IMR-90 (cell line): Measurements from ENCODE around the gene CYP26B1. TPM values are rescaled to one million over a fixed set of nuclear protein-coding genes. Genes with fewer than 3 reads are reported as not detected.

ENCODE experiments used
- ATAC-seq: fragments of 200-7000 bp; cut with Tn5 transposase; 2 replicates; pipeline ENCODE4 v1.9.1; 2020; ENCODE audit warnings: low read depth, mild to moderate bottlenecking, moderate library complexity
- BruUV-seq: library from RNA; stranded (reverse); fragments of 400-500 nt; replicated peaks from 2 replicates; lab custom pipeline; 2021; lab: Mats Ljungman, UMichigan
- CTCF ChIA-PET: fragments of 300-600 bp; formaldehyde crosslinking; extraction: SDS; loops from one replicate; lab custom pipeline; 2021; ENCODE audit warnings: antibody characterized with exemption; lab: Yijun Ruan, JAX
- POLR2A ChIA-PET: fragments of 300-600 bp; sonication (Branson Sonifier 250); formaldehyde crosslinking; loops from one replicate; lab custom pipeline; 2022; ENCODE audit warnings: antibody characterized with exemption; ENCODE audit not compliant: unreplicated experiment; lab: Charles Lee
- DNase-seq: peaks from one replicate; pipeline ENCODE4 v3.0.0; 2013
- H2AFZ ChIP-seq: replicated peaks from 2 replicates; pipeline ENCODE3; 2013; ENCODE audit warnings: low read length, mild to moderate bottlenecking; ENCODE audit not compliant: poor library complexity
- H2AK5ac ChIP-seq: 2 replicates; pipeline ENCODE4 v1.6.1; 2013; ENCODE audit warnings: low read depth, low read length, inconsistent platforms
- H2AK9ac ChIP-seq: replicated peaks from 2 replicates; pipeline ENCODE3; 2013; ENCODE audit warnings: mild to moderate bottlenecking, low read depth, low read length, moderate library complexity; ENCODE audit not compliant: poor library complexity
- H2BK120ac ChIP-seq: 2 replicates; pipeline ENCODE4 v1.6.1; 2013; ENCODE audit warnings: low read depth, low read length, inconsistent platforms
- H2BK15ac ChIP-seq: 3 replicates; pipeline ENCODE4 v1.6.1; 2013; ENCODE audit warnings: low read depth, low read length, inconsistent platforms
- H2BK20ac ChIP-seq: 2 replicates; pipeline ENCODE4 v1.6.1; 2013; ENCODE audit warnings: low read depth, mild to moderate bottlenecking, inconsistent platforms, low read length, moderate library complexity
- H2BK5ac ChIP-seq: 2 replicates; pipeline ENCODE4 v1.6.1; 2013; ENCODE audit warnings: mild to moderate bottlenecking, low read depth, low read length, inconsistent platforms; ENCODE audit not compliant: poor library complexity, severe bottlenecking
- H3K14ac ChIP-seq: replicated peaks from 2 replicates; pipeline ENCODE4 v1.6.1; 2013; ENCODE audit warnings: low read depth, low read length, inconsistent platforms
- H3K18ac ChIP-seq: 2 replicates; pipeline ENCODE4 v1.6.1; 2013; ENCODE audit warnings: low read depth, low read length, control low read depth
- H3K23ac ChIP-seq: 2 replicates; pipeline ENCODE4 v1.6.1; 2013; ENCODE audit warnings: low read depth, low read length, inconsistent platforms
- H3K27ac ChIP-seq: 2 replicates; pipeline ENCODE4 v1.5.1; 2013; ENCODE audit warnings: mild to moderate bottlenecking, control low read depth, low read length; ENCODE audit not compliant: insufficient read depth
- H3K27me3 ChIP-seq: 2 replicates; pipeline ENCODE4 v1.6.1; 2013; ENCODE audit warnings: low read length; ENCODE audit not compliant: control insufficient read depth, insufficient read depth
- H3K36me3 ChIP-seq: 2 replicates; pipeline ENCODE4 v1.6.1; 2013; ENCODE audit warnings: low read length, mixed read lengths; ENCODE audit not compliant: control insufficient read depth, insufficient read depth
- H3K4ac ChIP-seq: 2 replicates; pipeline ENCODE4 v1.6.1; 2013; ENCODE audit warnings: low read depth, low read length, inconsistent platforms
- H3K4me1 ChIP-seq: 2 replicates; pipeline ENCODE4 v1.6.1; 2013; ENCODE audit warnings: low read length, mixed read lengths; ENCODE audit not compliant: control insufficient read depth, insufficient read depth
- H3K4me2 ChIP-seq: 2 replicates; pipeline ENCODE4 v1.6.1; 2013; ENCODE audit warnings: low read depth, mild to moderate bottlenecking, control low read depth, low read length, moderate library complexity
- H3K4me3 ChIP-seq: 2 replicates; pipeline ENCODE4 v1.5.1; 2013; ENCODE audit warnings: low read depth, mild to moderate bottlenecking, control low read depth, low read length, moderate library complexity; ENCODE audit not compliant: insufficient read depth
- H3K56ac ChIP-seq: 2 replicates; pipeline ENCODE4 v1.6.1; 2013; ENCODE audit warnings: low read length, inconsistent platforms; ENCODE audit not compliant: insufficient read depth; ENCODE audit errors: extremely low read depth
- H3K79me1 ChIP-seq, 2 experiments: 2 replicates each; pipeline ENCODE4 v1.6.1; 2013; ENCODE audit warnings: low read length in 2 of 2, inconsistent platforms in 1 of 2, low read depth in 1 of 2
- H3K9ac ChIP-seq: 2 replicates; pipeline ENCODE4 v1.6.1; 2013; ENCODE audit warnings: low read depth, low read length, control low read depth
- H3K9me1 ChIP-seq: 2 replicates; pipeline ENCODE4 v1.6.1; 2013; ENCODE audit warnings: low read length, inconsistent platforms; ENCODE audit not compliant: insufficient read depth
- H3K9me3 ChIP-seq: 2 replicates; pipeline ENCODE4 v1.6.1; 2013; ENCODE audit warnings: low read length; ENCODE audit not compliant: control insufficient read depth, insufficient read depth
- H4K20me1 ChIP-seq: 2 replicates; pipeline ENCODE4 v1.6.1; 2013; ENCODE audit warnings: low read length, inconsistent platforms; ENCODE audit not compliant: insufficient read depth
- H4K5ac ChIP-seq: 2 replicates; pipeline ENCODE4 v1.6.1; 2013; ENCODE audit warnings: mild to moderate bottlenecking, low read depth, low read length, control low read depth
- H4K8ac ChIP-seq, 2 experiments: 2 replicates each; pipeline ENCODE4 v1.6.1; 2013; ENCODE audit warnings: low read depth in 2 of 2, low read length in 2 of 2, control low read depth in 1 of 2, inconsistent platforms in 1 of 2
- H4K91ac ChIP-seq: 2 replicates; pipeline ENCODE4 v1.6.1; 2013; ENCODE audit warnings: low read depth, low read length, inconsistent platforms; ENCODE audit not compliant: insufficient read depth
- CHD1 ChIP-seq: IDR thresholded peaks from 2 replicates; pipeline ENCODE4 v1.6.1; 2012; ENCODE audit warnings: low read depth, low read length, improper control_type of control experiment
- ELK1 ChIP-seq: fragments of 150-350 bp; IDR thresholded peaks from 2 replicates; pipeline ENCODE4 v1.6.1; 2016; ENCODE audit warnings: low read depth, mild to moderate bottlenecking, low read length, moderate library complexity, borderline replicate concordance
- MAFK ChIP-seq: IDR thresholded peaks from 2 replicates; pipeline ENCODE4 v1.6.1; 2012; ENCODE audit warnings: low read depth, low read length, improper control_type of control experiment
- RCOR1 ChIP-seq: IDR thresholded peaks from 2 replicates; pipeline ENCODE4 v1.6.1; 2012; ENCODE audit warnings: mild to moderate bottlenecking, low read length, improper control_type of control experiment; ENCODE audit not compliant: insufficient replicate concordance
- SMC3 ChIP-seq: fragments of 150-350 bp; IDR thresholded peaks from 2 replicates; pipeline ENCODE4 v1.6.1; 2016; ENCODE audit warnings: low read depth, mild to moderate bottlenecking, antibody characterized with exemption, low read length, moderate library complexity
- WGBS, 2 experiments: methylation state at CpG; one replicate each; pipeline versions ENCODE4 v1.1.5 to v1.1.7; 2013; ENCODE audit warnings: missing lambda C conversion rate in 2 of 2; ENCODE audit not compliant: insufficient read length in 1 of 2; ENCODE audit errors: extremely low coverage in 2 of 2; 5-methylcytosine and 5-hydroxymethylcytosine counted together
- dilution Hi-C: fragments of 300-500 bp; cut with HindIII; formaldehyde crosslinking; loops from one replicate; pipeline ENCODE4 v1.14.3; 2018; ENCODE audit warnings: low sequenced_read_pairs; ENCODE audit not compliant: unreplicated experiment
- in situ Hi-C: fragments of 300-500 bp; cut with MboI; formaldehyde crosslinking; loops from 3 replicates; pipeline ENCODE4 v1.14.3; 2019; ENCODE audit warnings: low sequenced_read_pairs, inconsistent platforms, mixed read lengths
- intact Hi-C: fragments of 100-400 bp; cut with micrococcal nuclease; formaldehyde crosslinking; loops from 2 replicates; pipeline ENCODE4 v1.10.0; 2022
- polyA plus RNA-seq, 3 experiments: library from polyadenylated mRNA; depleted of rRNA; stranded (reverse); fragments of >200 nt; gene quantifications; 2 replicates each; pipeline ENCODE4 v1.2.3, GENCODE V29; 2012; ENCODE audit warnings: low replicate concordance in 1 of 3
- total RNA-seq: library from RNA; depleted of rRNA; stranded (reverse); fragments of >200 nt; gene quantifications from 2 replicates; pipeline ENCODE4 v1.2.3, GENCODE V29; 2012

The CYP26B1 gene
- total and polyA plus RNA-seq, 2 of the 4 experiments (the other 2 are of a cell fraction): 0.02 TPM; not detected in 1

GRCh38 chr2:72118951-72119350 lies 28.7 kb downstream of the CYP26B1 start:
- in situ Hi-C loops: no loop called here

More at GRCh38 chr2:72118951-72119350, 28.7 kb downstream of the CYP26B1 start:
- Histone ChIP-seq H3K23ac (no peak overlapping the region), H3K4ac (no peak overlapping the region), H3K56ac (no peak overlapping the region), H4K91ac (no peak overlapping the region), H3K9me1 (no peaks in the 10 kb centered on the region), H3K4me2 (no peak overlapping the region), H3K36me3 (no peaks in the 10 kb centered on the region), H3K4me3 (no peak overlapping the region), H2AFZ (no peak overlapping the region), H3K9me3 (no peaks in the 10 kb centered on the region), H4K20me1 (no peaks in the 10 kb centered on the region), H3K79me1 (no peaks in the 10 kb centered on the region), H3K27ac (no peak overlapping the region), H2BK20ac (no peak overlapping the region), H3K27me3 (peaks cover 11% of the 10 kb centered on the region), H2AK5ac (no peak overlapping the region), H4K5ac (no peak overlapping the region), H3K4me1 (peaks cover 11% of the 10 kb centered on the region; the same call in 1 of the 2 replicates), H3K9ac (no peak overlapping the region), H4K8ac (no peak overlapping the region), H2BK5ac (no peak overlapping the region), H2BK120ac (no peak overlapping the region), H3K18ac (no peak overlapping the region), H2AK9ac (no peak overlapping the region), H3K14ac (no peak overlapping the region), H2BK15ac (no peak overlapping the region)
- WGBS, 2 experiments: no CpG with 5 or more reads among the region's 6 CpGs
- BruUV-seq: no TSS peak
- ChIA-PET CTCF (interaction anchor here (1.5 kb wide), 1 partner anchor 196 kb away, joined by 3 read pairs; no protein-coding TSS in a partner anchor), POLR2A (no interaction called here)
- no peak for ATAC-seq
- intact Hi-C loops: no loop called here
- no peak for DNase-seq
- no peak for TF ChIP-seq MAFK
- TF ChIP-seq CHD1: no peak
- TF ChIP-seq SMC3: no peak
- no peak for TF ChIP-seq ELK1
- TF ChIP-seq RCOR1: no peak
- dilution Hi-C loops: no loop called here
